ENCODE results near the gene PLCB1. TPM values are rescaled to one million over a fixed set of nuclear protein-coding genes. Genes with fewer than 3 reads are reported as not detected.
"Not testable (repeated sequence)": the region's sequence is repeated elsewhere in the genome, so short reads cannot be mapped to it uniquely, and the experiment has no call there.

The PLCB1 gene
- polyA plus RNA-seq, 12 donors = 7.4 to 17.8 (median 10.6) TPM; not detected in 1

GRCh38 chr20:8330785-8331695 lies 199.0 kb downstream of the PLCB1 start:
- DNase-seq = no peak

- no peak for DNase-seq
Measured at GRCh38 chr20:8331740-8332412, 199.8 kb downstream of the PLCB1 start.

GRCh38 chr20:8334641-8335040 lies 202.6 kb downstream of the PLCB1 start:
- DNase-seq = no peak

- no peak for DNase-seq
Measured at GRCh38 chr20:8335059-8335458, 203.0 kb downstream of the PLCB1 start.

GRCh38 chr20:8335495-8336195 lies 203.6 kb downstream of the PLCB1 start:
- no peak for DNase-seq

- DNase-seq = no peak
Measured at GRCh38 chr20:8339349-8339748, 207.3 kb downstream of the PLCB1 start.

GRCh38 chr20:8342391-8342790 lies 210.3 kb downstream of the PLCB1 start:
- no peak for DNase-seq

GRCh38 chr20:8344106-8344505 lies 212.0 kb downstream of the PLCB1 start:
- no peak for DNase-seq

- DNase-seq = no peak
Measured at GRCh38 chr20:8344631-8345030, 212.6 kb downstream of the PLCB1 start.

- DNase-seq = peak; percentile 45
Measured at GRCh38 chr20:8346700-8347270, 214.7 kb downstream of the PLCB1 start.

- DNase-seq = not testable (repeated sequence)
Measured at GRCh38 chr20:8350225-8350624, 218.2 kb downstream of the PLCB1 start.

- DNase-seq = no peak
Measured at GRCh38 chr20:8352486-8352885, 220.4 kb downstream of the PLCB1 start.

GRCh38 chr20:8353512-8353911 lies 221.4 kb downstream of the PLCB1 start:
- DNase-seq = no peak

GRCh38 chr20:8355453-8355852 lies 223.4 kb downstream of the PLCB1 start:
- DNase-seq = no peak

GRCh38 chr20:8356806-8357205 lies 224.7 kb downstream of the PLCB1 start:
- no peak for DNase-seq

GRCh38 chr20:8357703-8358102 lies 225.6 kb downstream of the PLCB1 start:
- DNase-seq = no peak

- DNase-seq = no peak
Measured at GRCh38 chr20:8360035-8360434, 228.0 kb downstream of the PLCB1 start.

- DNase-seq = no peak
Measured at GRCh38 chr20:8361006-8361652, 229.1 kb downstream of the PLCB1 start.

GRCh38 chr20:8361779-8362178 lies 229.7 kb downstream of the PLCB1 start:
- no peak for DNase-seq

- no peak for DNase-seq
Measured at GRCh38 chr20:8362457-8362856, 230.4 kb downstream of the PLCB1 start.

- DNase-seq = no peak
Measured at GRCh38 chr20:8363970-8364733, 232.1 kb downstream of the PLCB1 start.

Measured in muscle of arm (tissue), 12 donors.